NCI-H146 (cell line): Measurements from ENCODE around the gene PLCB4.

ENCODE experiments used
- DNase-seq: peaks from one replicate; lab custom pipeline; 2025; lab: John Stamatoyannopoulos, UW

The PLCB4 gene

DNA sequence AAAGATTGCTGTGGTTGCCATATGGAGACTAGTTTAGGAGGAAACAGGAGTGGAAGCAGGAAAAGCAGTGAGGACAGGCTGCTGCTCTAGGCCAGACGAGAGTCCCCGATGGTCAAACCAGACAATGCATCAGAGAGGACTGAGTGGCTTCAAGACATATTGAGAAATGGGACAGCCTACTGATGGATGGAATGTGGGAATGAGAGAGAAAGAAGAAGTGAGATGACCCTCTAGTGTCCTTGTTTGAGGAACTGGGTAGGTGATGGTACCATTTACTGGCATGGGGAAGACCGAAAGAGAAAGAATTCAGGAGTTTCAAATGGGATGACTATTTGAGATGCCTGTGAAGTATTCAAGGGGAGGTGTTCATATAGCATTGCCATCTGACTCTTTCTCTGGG is 333.7 kb downstream of the PLCB4 start:
- DNase-seq, result no peak

DNA sequence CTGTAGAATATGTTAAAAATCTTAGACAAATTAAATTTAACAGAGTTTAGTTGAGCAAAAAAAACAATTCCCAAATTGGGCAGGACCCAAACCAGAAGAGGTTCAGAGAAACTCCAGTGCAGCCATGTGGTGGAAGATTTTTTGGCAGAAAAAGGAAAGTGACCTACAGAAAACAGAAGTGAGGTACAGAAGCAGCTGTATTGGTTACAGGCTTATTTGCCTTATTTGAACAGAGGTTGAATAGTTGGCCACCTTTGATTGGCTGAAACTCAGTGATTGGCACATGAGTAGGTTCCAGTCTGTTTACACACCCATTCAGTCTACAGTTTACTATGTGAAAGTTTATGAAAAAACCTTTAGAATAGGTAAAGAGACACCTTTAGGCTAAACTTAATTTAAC is 334.6 kb downstream of the PLCB4 start:
- no peak for DNase-seq

DNA sequence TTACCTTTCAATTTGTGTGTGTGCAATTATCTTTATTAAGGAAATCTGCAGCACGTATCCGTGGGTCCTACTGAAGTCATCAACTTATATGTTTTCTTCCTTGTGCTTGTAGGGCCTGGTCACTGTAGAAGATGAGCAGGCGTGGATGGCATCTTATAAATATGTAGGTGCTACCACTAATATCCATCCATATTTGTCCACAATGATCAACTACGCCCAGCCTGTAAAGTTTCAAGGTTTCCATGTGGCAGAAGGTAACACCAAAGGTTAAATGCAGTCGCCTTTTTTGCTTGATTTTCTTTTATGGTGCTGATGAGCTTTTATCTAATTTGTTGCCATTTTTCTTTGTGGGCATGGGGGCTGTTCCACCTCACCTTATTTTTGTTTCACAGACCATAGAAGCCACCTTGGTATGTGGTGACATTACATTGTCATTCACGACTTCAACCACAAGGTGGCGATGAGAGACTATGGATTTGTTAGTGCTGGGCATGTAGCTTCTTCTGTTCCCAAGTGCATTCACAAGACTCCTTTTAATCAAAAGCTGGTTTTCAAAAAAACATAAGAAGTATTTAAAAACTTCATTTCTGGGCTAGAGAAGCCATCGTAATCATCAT is 339.0 kb downstream of the PLCB4 start:
- peak; percentile 50 for DNase-seq

DNA sequence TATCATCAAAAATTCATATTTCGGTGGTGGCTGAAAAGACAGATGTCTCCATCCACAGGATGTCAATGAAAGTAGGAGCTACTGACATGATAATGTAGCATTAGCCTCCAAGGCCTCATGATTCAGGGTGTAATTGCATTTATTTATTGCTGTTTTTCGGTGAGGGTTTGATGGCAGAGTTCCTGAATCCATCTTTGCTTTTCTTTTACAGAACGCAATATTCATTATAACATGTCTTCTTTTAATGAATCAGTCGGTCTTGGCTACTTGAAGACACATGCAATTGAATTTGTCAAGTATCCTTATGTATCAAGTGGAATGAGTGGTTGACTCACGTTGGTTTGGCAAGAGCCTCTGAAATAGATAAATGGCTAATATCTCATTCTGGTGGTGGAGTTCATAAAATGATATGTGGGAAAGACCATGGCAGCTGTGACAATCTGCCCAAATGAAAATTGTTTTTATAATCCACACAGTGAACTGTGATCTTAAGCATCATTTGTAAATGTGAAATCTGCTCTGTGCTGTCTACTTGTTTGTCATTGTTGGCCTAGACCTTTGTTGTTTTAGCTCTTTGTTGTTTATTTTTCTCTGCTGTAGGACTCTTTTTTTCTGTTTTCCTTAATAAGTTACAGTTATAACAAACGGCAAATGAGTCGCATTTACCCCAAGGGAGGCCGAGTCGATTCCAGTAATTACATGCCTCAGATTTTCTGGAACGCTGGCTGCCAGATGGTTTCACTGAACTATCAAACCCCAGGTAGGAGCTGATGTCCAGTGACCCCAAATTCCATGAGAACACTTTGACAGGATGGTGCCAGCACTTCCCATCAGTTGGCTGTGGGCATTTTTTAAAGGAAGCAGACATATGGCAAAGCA is 339.8 kb downstream of the PLCB4 start:
- DNase-seq, result no peak

DNA sequence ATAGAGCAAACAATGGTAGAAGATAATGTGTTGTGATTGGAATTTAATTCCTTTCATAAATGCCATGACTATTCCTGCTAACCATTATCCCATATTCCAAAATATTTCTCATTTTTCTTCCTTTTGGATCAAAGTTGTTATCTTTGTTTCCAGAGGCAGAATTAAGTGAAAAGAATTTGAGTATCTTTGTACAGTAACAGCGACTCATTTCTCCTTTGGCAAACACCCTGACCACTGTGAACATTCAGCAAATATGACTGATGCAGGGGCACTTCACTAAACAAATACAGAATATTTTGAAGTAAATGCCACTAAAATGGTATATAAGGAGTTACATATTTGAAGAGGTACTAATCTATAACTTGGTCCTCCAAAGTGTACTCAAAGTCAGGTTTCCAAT is 340.5 kb downstream of the PLCB4 start:
- no peak for DNase-seq

DNA sequence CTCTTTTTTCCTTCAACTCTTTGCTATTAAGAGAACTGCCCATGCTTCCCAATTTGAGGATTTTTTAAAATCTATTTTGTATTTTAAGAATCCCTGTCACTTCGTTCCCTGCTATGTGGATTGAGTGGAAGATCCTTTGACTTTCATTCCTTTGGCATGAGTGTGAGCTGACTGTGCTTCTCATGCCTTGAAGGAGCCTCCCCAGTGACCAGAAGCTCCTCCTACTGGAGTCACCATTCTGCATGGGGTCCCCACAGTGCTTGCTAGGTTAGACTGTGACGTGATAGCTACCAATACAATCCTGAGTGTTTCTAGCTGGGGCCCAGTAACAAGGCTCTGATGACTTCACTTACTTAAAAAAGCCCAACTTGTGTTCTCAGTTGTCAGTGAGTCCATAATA is 341.1 kb downstream of the PLCB4 start:
- no peak for DNase-seq

DNA sequence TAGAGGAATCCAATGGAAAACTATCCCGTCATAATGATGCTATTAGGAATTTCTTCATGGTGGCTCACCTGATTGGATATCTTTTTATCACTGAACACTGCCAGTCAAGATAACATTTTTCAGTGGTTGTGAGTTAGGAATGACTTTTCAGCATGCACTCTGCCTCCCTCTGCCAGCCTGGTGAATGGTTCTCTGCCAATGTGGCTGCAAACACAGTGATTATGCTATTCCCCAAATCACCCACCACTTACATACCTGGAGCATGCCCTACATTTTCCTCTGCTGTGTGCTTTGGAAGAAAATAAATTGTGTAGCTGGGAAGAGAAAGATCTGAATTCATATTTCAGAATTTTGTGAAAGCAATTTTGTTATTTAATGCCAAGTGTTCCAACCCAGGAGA is 342.9 kb downstream of the PLCB4 start:
- no peak for DNase-seq

DNA sequence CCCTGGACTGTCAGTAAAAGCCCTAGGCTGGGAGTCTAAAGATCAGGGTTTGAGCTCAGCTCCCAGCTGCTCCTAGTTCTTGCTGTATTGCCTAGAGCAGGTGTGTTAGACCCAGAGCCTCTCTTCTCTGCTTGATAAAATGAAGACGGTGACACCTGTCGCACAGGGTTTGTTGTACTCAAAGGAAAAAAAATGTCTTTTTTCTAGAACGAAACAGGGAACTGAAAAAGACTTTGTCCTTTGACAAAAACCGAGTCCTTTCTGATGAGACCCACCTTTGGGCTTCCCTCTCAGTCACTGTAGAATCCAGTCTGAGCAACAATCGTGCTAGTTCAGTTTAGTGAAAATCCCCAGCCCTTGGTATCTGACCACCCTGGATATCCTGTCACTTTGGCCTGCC is 343.4 kb downstream of the PLCB4 start:
- no peak for DNase-seq

DNA sequence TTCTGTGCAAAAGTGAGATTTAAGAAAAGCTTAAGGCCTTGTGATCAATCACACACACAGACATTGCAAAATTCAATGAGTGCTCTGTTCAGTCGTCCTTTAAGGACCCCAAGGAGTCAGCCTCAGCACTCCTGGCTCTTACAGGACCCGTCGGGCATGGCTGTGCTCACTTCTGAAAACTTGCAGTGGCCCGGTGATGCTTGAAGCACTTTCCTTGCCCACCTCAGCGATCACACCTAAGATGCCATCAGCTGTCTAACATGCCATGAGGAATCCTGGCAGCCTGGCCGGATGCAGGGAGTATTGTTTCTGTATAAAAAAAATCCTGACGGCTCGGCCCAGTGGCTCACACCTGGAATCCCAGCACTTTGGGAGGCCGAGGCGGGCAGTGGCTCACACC is 344.1 kb downstream of the PLCB4 start:
- DNase-seq, result no peak

DNA sequence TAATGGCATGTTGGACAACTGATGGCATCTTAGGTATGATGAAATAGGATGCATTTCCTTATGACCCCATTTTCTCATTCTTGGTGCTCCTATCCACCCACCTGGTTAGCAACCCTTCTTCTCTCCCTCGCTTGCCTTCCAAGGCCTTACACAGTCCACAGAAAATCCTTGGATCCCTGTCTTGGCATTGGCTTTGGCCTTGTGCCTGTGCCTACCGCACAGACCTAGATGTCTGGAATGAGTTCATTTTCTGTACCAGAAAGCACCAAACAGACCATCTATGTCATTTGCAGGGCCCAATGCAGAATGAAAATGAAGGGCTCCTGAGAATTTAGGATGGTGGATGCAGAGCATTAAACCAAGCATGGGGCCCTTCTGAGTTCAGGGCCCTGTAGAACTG is 346.5 kb downstream of the PLCB4 start:
- DNase-seq, result no peak

DNA sequence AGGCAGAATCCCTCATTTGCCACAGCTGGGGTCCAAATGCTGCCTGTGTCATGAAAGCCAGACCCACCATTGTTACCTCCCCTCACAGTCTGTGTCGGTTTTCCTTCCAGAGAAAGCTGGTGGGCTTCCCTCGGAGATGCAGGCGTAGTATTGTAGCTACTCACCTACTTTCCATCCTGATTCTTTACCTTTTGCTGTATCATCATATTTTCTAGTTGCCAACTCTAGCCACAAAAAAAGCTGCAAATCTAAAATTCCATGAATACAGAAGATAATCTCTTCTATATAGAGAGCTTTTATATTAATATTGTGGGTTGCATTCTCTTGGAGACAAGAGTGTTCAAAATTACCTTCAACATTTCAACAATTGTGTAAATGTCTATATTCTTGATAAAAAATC is 347.5 kb downstream of the PLCB4 start:
- DNase-seq, result no peak

DNA sequence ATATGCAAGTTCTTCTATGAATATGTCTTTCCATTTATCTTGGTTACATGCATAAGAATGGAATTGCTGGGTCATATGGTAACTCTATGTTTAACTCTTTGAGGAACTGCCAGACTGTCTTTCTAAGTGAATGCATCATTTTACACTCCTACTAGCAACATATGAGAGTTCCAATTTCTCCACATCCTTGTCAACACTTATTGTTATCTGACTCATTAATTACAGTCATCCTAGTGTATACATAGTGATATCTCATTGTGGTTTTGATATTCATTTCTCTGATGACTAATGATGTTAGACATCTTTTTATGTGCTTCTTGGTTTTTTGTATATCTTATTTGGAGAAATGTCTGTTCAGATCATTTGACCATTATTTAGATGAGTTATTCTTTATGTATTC is 348.8 kb downstream of the PLCB4 start:
- no peak for DNase-seq

DNA sequence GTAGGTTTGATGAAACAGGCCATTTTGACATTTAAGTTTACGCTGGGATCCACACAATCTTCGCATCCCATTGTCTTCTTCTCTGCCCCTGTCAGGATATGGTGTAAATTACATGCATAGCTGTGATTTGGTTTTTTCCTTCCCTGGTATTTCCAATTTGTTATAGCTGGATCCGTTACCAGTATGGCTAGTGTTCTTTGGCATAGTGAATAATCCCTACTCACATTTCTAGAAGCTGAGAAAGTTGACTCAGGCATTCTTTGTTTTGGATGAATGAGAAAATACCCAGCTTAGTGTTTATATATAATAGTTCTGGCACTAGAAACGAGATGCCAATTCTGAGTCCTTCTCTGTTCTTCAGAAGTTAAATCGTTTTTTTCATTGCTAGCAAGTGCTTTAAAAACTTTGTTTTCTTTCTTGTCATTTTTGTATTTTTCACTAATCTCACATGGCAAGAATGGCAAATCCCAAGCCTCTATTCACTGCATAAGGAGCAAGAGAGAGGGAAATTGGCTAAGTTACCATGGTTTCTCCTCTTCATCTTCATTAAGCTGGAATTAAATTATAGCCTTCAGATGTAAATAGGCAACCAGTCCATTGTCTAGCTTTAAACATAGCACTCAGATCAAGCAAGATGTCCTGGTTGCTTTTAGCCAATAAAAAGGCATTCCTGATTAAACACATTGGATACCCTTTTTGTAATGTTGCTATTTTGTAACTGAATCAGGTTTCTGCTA is 353.6 kb downstream of the PLCB4 start:
- no peak for DNase-seq

DNA sequence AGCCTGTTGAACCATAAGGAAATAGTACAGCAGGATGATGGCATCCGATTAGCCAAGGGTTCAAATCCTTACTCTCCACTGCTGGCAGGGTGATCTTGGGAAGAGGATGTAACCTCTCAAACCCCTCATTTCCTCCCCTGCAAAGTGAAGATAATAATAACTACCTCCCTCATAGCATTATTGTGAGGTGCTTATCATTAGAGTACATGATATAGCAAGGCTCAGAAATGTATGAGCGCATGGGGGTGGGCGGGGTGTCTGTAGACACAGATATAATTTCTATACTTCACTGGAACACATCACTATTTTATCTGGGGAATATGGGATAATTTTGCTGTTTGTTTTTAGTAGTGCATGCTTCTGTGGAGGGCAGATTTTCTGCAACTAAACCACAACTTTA is 355.7 kb downstream of the PLCB4 start:
- DNase-seq, result no peak

DNA sequence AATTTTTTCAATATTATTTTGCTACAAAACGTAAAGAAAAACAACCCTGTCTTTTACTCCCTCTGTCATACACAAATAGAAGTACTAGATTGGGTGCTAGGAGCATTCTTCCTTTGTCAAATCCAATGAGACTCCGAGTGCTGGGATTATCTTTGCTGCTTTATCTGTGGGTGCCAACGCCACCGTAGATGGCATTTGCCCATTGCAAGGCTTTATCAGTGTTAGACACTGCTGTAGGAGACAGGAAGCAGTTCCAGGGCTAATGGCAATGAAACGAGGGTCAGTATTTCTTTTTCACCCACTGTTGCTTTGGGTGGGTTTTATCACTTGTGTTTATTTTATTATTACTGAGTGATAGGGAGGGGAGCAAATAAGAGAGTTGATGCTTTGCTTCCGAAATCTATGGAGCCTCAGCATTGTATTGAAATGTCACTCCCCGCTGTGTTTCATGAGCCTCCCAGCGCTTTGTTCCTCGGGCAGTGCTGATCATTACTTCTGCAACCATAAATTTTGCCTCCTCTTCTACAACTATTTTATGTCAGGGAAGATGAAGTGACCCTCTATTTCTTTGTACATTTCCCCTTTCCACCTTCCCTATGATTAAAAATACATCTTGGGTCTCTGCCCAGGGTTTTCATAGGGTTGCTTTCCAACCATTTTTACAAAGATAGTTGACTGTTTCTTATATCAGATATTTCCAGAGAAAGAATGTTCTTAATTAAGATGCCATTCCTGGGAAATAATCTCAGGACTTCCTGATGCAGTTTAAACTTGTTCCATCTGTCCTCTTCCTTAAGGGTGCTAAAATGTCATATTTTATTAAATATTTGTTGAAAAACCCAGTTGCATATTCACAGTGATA is 358.8 kb downstream of the PLCB4 start:
- no peak for DNase-seq

DNA sequence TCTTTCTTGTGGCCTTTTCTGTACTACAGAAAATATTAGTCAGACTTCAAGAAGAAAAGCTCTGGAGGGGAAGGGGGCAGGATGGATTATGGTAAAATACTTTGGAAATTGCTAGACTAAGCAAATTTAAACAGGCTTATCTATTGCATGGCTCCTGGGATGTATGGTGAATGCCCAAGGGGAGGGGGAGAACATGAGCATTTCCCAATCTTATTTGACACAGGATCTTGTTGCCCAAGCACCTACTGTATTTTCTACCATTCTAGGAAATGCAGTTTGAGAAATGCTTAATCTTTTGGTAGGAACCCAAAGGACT is 359.4 kb downstream of the PLCB4 start:
- DNase-seq, result no peak

DNA sequence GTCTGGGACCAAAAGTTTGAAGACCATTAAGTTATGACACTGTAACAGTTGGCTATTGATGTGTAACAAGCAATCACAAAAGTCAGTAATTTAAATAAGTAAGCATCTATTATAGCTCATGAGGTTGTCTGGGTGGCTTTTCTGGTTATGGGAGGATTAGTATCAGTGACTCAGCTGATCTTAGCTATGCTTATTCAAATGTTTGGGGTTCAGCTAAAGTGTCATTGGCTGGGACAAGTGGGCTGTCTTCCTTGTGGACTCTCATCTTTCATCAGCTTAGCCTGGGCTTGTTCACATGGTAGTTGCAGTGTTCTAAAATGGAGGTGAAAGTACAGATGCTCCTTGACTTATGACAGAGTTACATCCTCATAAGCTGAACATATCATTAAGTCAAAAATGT is 370.9 kb downstream of the PLCB4 start:
- DNase-seq, result no peak

DNA sequence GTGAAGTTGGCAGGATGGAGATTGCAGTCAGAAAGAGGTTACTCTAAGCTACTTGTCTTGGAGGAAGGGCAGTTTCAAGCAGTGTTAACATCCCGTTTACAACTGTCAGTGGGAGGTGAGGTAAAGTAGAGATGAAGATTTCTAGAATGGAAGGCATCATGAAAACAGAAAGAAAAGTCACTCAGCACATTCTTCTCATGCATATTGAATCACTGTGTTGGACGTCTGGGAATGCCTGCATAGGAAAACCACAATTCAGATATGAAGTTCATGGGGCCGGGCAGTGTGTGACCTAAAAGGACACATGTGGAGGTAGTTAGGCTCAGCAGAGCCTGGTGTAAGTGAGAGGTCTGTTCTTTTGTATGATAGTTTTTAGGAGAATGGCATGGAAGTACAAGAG is 372.0 kb downstream of the PLCB4 start:
- no peak for DNase-seq

DNA sequence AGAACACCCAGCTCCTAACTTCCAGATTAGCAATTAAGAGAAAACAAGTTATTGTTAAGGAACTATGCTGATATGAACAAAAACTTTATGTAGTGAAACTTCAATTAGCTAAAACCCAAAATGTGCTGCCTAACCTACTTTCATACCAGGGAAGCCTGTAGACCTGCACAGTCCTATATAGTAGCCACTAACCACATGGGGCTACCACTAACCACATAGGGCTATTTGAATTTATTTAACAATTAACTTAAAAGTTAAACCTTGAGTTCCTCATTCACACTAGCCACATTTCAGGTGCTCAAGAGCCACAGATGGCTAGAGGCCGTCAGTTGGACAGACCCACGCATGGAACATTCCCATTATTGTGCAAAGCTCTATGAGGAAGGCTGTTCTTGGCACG is 373.1 kb downstream of the PLCB4 start:
- no peak for DNase-seq

DNA sequence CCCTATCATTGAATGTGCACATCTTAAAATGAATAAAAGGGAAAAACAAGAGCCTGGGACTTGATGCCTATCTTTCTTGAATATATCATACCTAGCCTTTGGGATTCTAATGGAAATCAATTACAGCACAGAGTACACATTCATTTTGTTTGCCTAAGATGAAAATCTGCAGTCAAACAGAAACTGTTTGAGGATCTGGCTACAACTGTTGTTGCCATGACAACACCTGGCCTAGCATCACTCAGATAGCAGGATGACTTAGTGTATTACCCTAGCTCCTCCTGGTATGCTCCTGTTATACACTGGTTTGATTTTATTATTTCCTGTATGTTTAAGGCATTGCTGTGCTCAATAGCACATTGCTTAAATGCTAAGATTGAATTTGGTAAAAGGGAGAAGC is 374.0 kb downstream of the PLCB4 start:
- DNase-seq, result peak; percentile 92

DNA sequence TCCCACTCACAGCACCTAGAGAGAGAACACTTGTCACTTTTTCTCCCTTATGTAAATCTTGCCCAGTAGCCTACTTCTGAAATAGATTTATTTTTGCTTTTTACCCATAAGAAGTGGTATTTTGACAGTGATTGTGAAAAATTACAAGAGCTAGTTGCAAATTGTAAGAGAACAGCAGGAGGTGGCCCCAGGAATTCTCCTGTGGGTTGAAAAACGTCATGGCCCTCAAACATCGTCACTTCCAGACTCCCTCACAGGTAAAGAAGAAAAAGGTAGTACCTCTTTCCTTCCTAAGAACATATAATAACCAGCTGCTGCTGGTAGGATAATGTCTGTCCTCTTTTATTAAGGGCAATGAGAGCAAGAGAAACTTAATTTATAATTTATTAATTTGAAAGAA is 376.0 kb downstream of the PLCB4 start:
- DNase-seq, result no peak

DNA sequence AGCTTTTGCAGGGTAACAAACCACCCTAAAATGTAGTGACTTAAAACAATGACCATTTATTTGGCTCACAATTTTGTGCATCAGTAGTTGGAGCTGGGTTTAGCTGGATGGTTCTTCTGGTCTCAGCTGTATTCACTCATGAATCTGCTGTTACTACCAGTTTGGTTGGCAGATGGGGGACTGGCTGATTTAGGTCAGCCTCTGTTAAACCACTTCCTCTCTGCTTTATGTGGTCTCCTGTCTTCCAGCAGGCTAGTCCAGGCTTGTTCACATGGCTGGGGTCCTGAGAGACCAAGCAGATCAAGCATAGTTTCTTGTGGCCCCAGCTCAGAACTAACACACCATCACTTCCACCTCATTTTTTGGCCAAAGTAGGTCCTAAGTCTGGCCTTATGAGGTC is 378.3 kb downstream of the PLCB4 start:
- DNase-seq, result no peak
